ENCODE data around the gene C1orf232. TPM values are rescaled to one million over a fixed set of nuclear protein-coding genes. Genes with fewer than 3 reads are reported as not detected.

The C1orf232 gene
- polyA plus RNA-seq, 1 donor = not detected

DNA sequence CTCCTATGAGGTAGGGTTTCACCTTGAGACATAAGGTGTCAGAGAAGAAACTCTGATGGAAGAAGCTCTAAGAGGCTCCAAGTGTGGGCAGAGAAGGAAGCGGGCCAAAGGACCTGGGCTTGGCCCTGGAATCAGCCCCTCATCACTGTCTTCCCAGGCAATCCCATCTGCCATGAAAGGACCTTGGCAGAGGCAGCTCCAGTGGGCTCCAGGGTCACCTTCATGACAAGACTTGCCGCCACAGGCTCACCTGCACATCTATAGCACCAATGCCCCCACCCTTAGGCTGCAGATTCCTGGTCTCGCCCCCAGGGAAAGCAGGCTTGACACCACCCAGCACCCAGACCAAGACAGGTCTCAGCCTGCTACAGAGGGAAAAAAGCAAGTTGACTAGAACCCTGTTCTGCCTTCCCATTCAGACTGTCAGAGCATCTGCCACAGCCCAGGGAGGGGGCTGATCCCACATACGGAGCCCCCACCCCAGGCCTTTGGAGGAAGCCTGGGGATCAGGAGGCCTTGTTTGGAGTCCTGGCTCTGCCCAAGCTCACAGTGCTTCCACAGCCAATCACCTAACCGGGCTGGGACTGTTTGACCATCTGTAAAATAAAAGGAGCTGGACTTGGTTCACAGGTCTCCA is 10.4 kb downstream of the C1orf232 start:
- no peaks in the 10 kb centered on the region for H3K36me3 ChIP-seq (ENCODE audit: control insufficient read depth, insufficient read depth, low read length)
- H3K4me1 ChIP-seq (ENCODE audit: control insufficient read depth, insufficient read depth, low read length) = peaks cover 7% of the 10 kb centered on the region
- no peak overlapping the region for H3K27ac ChIP-seq (ENCODE audit: low read length)
- H3K4me3 ChIP-seq (ENCODE audit: low read length) = no peak overlapping the region
- no CpG with 5 or more reads among the region's 5 CpGs for WGBS (ENCODE audit: insufficient coverage, low lambda C conversion rate)
- H3K9me3 ChIP-seq (ENCODE audit: control insufficient read depth, low read depth, low read length) = peaks cover 5% of the 10 kb centered on the region
- H3K27me3 ChIP-seq (ENCODE audit: control insufficient read depth, insufficient read depth, low read length) = peaks cover 56% of the 10 kb centered on the region
- DNase-seq = no peak

- Histone ChIP-seq H3K27me3 (ENCODE audit: control insufficient read depth, insufficient read depth, low read length) (peaks cover 44% of the 10 kb centered on the region), H3K9me3 (ENCODE audit: control insufficient read depth, low read depth, low read length) (peaks cover 4% of the 10 kb centered on the region), H3K4me1 (ENCODE audit: control insufficient read depth, insufficient read depth, low read length) (peaks cover 7% of the 10 kb centered on the region), H3K4me3 (ENCODE audit: low read length) (no peak overlapping the region), H3K36me3 (ENCODE audit: control insufficient read depth, insufficient read depth, low read length) (no peaks in the 10 kb centered on the region), H3K27ac (ENCODE audit: low read length) (no peak overlapping the region)
- WGBS (ENCODE audit: insufficient coverage, low lambda C conversion rate) = 70% methylated on average over 2 of the region's 12 CpGs
- DNase-seq = no peak
Measured at GRCh38 chr1:26156285-26157038, 12.3 kb downstream of the C1orf232 start.

DNA sequence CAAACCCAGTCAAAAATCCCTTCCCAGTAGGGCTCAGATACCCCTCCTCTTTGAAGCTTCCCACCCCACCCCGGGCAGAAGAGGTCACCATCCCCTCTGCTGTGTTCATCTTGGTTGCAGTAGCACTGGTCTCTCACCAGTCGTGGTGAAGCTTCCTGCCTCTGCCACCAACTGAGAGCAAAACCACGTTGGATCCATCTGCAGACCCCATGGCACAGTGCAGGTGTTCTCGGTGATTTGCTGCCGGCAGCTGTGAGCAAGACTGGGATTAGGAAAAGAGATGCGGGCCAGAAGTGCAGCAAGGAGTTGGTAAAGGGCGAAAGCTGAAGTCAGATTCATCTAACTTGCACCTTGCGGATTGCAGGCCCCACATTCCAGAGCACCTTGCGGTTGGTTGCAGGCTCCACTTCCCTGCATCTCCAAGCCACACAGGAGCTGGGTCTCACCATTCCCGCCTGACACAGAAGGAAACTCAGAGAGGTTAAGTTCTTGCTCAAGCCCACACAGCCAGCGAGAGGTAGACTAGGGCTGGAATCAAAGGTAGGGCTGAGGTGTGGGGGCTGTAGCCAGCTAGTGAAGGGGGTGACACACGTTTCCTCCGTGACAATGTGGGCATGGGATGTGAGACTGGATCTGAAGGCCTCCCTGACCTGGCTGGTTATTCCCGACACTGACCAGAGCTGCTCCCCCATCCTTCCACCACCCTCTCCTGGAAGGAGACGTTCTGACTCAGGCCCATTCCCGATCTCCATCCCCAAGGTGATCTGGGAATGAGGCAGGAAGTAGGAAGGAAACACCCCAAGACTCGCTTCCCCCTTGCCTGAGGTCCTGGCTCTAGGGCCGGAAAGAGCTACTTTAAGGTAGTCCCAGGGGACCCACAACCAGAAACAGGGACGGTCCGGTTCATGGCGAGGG is 13.1 kb downstream of the C1orf232 start:
- WGBS (ENCODE audit: insufficient coverage, low lambda C conversion rate) = 80% methylated on average over 2 of the region's 21 CpGs

GRCh38 chr1:26154750-26155149 is 14.0 kb downstream of the C1orf232 start:
- Histone ChIP-seq H3K9me3 (ENCODE audit: control insufficient read depth, low read depth, low read length) (no peaks in the 10 kb centered on the region), H3K27ac (ENCODE audit: low read length) (no peak overlapping the region), H3K4me1 (ENCODE audit: control insufficient read depth, insufficient read depth, low read length) (no peaks in the 10 kb centered on the region), H3K36me3 (ENCODE audit: control insufficient read depth, insufficient read depth, low read length) (no peaks in the 10 kb centered on the region), H3K4me3 (ENCODE audit: low read length) (no peak overlapping the region), H3K27me3 (ENCODE audit: control insufficient read depth, insufficient read depth, low read length) (peaks cover 30% of the 10 kb centered on the region)
- no peak for DNase-seq
- 88% methylated on average over 1 of the region's 9 CpGs for WGBS (ENCODE audit: insufficient coverage, low lambda C conversion rate)

More for the DNA sequence above, 13.1 kb downstream of the C1orf232 start:
- Histone ChIP-seq H3K27me3 (ENCODE audit: control insufficient read depth, insufficient read depth, low read length) (peaks cover 36% of the 10 kb centered on the region), H3K27ac (ENCODE audit: low read length) (no peak overlapping the region), H3K9me3 (ENCODE audit: control insufficient read depth, low read depth, low read length) (no peaks in the 10 kb centered on the region), H3K4me1 (ENCODE audit: control insufficient read depth, insufficient read depth, low read length) (no peaks in the 10 kb centered on the region), H3K36me3 (ENCODE audit: control insufficient read depth, insufficient read depth, low read length) (no peaks in the 10 kb centered on the region), H3K4me3 (ENCODE audit: low read length) (no peak overlapping the region)
- no peak for DNase-seq

DNA sequence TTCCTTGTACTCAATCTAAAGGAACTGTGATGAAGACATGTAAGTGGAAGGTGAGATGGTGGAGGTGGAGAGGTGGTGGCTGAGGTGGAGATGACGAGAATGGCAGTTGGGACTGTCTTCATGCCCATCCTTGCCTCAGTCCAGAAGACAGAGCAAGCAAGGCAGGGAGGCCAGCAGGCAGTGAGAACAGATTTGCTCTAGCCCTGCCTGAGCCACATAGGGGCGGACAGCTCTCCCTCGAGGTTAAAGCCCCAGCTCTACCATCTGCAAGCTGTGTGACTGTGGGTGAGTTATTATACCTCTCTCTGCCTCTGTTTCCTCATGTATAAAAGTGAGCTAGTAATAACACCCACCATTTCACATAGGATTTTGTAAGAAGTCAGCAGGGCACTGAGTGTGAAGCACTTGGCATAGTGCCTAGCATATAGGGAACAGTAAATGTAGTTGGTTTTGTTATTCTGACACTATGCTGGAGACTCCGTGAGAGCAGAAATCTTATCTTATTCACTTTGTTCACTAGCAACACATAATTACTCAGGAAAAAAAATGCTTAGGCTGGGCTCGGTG is 14.7 kb downstream of the C1orf232 start:
- peaks cover 30% of the 10 kb centered on the region for H3K27me3 ChIP-seq (ENCODE audit: control insufficient read depth, insufficient read depth, low read length)
- H3K9me3 ChIP-seq (ENCODE audit: control insufficient read depth, low read depth, low read length) = no peaks in the 10 kb centered on the region
- H3K36me3 ChIP-seq (ENCODE audit: control insufficient read depth, insufficient read depth, low read length) = no peaks in the 10 kb centered on the region
- no peak overlapping the region for H3K27ac ChIP-seq (ENCODE audit: low read length)
- H3K4me1 ChIP-seq (ENCODE audit: control insufficient read depth, insufficient read depth, low read length) = no peaks in the 10 kb centered on the region
- no CpG with 5 or more reads among the region's 5 CpGs for WGBS (ENCODE audit: insufficient coverage, low lambda C conversion rate)
- no peak for DNase-seq
- H3K4me3 ChIP-seq (ENCODE audit: low read length) = no peak overlapping the region

DNA sequence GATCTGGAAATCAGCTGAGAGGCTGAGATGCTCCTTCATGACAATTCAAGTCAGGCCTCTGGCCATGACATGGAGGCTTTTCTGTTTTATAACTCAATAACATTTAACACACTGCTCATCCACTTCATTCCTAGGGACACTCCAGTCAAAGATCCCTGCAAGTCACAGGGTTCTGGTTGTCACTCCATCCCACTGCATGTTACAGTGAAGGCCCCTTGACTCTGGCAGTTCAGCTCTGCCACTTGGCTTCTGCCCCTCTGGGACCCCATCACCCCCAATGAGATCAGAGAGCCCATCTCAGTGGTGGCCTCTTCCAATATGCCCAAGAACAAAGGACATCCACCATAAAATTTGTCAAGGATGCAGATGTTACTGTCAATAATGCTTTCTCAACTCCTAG is 19.9 kb downstream of the C1orf232 start:
- no peak overlapping the region for H3K27ac ChIP-seq (ENCODE audit: low read length)
- no peak overlapping the region for H3K4me3 ChIP-seq (ENCODE audit: low read length)
- no peaks in the 10 kb centered on the region for H3K9me3 ChIP-seq (ENCODE audit: control insufficient read depth, low read depth, low read length)
- H3K36me3 ChIP-seq (ENCODE audit: control insufficient read depth, insufficient read depth, low read length) = no peaks in the 10 kb centered on the region
- H3K4me1 ChIP-seq (ENCODE audit: control insufficient read depth, insufficient read depth, low read length) = no peaks in the 10 kb centered on the region
- no peak for DNase-seq
- H3K27me3 ChIP-seq (ENCODE audit: control insufficient read depth, insufficient read depth, low read length) = peaks cover 4% of the 10 kb centered on the region

- no peak for DNase-seq
- no peaks in the 10 kb centered on the region for H3K36me3 ChIP-seq (ENCODE audit: control insufficient read depth, insufficient read depth, low read length)
- WGBS (ENCODE audit: insufficient coverage, low lambda C conversion rate) = no CpG with 5 or more reads among the region's 6 CpGs
Measured at GRCh38 chr1:26145960-26146294, 22.8 kb downstream of the C1orf232 start.

DNA sequence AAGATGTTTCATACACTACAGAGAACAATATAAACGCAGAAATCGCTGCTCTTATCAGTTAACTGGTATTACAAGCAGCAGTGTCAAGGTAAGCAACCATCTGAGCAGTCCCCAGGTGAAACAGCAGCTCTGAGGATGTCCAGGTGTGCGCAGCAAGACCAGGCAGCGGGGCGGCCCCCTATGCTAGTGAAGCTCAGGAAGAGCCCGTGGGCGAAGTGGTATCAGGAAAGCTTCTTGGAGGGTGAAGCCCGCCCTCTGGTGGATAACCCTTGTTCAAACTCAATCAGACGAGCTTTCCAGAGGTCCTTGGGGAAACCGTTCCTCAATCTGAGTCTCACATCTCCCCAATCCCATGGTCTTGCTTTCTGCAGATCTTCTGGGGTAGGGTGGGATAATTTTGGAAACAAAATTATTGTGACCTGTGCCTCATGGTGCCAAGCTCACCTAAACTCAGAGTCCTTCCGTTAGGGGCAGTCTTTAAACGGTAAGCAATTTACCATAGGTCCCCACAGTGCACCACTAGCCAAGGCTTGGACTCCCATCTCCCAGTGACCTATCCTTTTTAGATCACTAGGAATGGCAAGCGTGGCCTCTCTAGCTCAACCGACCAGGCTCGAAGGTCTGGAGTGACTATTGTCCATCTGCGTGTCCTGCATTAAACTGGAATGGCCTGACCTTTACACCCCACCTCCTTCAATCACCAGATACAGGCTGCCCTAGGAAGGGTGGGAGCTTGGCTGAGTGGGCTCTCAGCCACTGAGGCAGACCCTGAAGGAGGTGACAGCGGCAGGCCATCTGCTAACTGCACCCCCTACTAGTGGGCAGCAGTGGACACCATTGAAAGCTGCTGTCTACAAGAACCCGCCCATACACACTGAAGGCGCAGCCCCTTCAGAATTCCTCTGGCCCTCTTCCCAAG is 23.5 kb downstream of the C1orf232 start:
- H3K4me1 ChIP-seq (ENCODE audit: control insufficient read depth, insufficient read depth, low read length) = no peaks in the 10 kb centered on the region
- no peak overlapping the region for H3K4me3 ChIP-seq (ENCODE audit: low read length)
- WGBS (ENCODE audit: insufficient coverage, low lambda C conversion rate) = no CpG with 5 or more reads among the region's 19 CpGs
- H3K9me3 ChIP-seq (ENCODE audit: control insufficient read depth, low read depth, low read length) = no peaks in the 10 kb centered on the region
- H3K27ac ChIP-seq (ENCODE audit: low read length) = no peak overlapping the region
- no peaks in the 10 kb centered on the region for H3K27me3 ChIP-seq (ENCODE audit: control insufficient read depth, insufficient read depth, low read length)
- DNase-seq = peak; percentile 72 to 73
- H3K36me3 ChIP-seq (ENCODE audit: control insufficient read depth, insufficient read depth, low read length) = no peaks in the 10 kb centered on the region

More at GRCh38 chr1:26145960-26146294, 22.8 kb downstream of the C1orf232 start:
- H3K4me1 ChIP-seq (ENCODE audit: control insufficient read depth, insufficient read depth, low read length) = no peaks in the 10 kb centered on the region
- no peak overlapping the region for H3K27ac ChIP-seq (ENCODE audit: low read length)
- no peaks in the 10 kb centered on the region for H3K27me3 ChIP-seq (ENCODE audit: control insufficient read depth, insufficient read depth, low read length)
- H3K9me3 ChIP-seq (ENCODE audit: control insufficient read depth, low read depth, low read length) = no peaks in the 10 kb centered on the region
- H3K4me3 ChIP-seq (ENCODE audit: low read length) = no peak overlapping the region

- no peak overlapping the region for H3K4me3 ChIP-seq (ENCODE audit: low read length)
- 93% methylated on average over 2 of the region's 8 CpGs for WGBS (ENCODE audit: insufficient coverage, low lambda C conversion rate)
- H3K27ac ChIP-seq (ENCODE audit: low read length) = no peak overlapping the region
- H3K9me3 ChIP-seq (ENCODE audit: control insufficient read depth, low read depth, low read length) = no peaks in the 10 kb centered on the region
- no peaks in the 10 kb centered on the region for H3K36me3 ChIP-seq (ENCODE audit: control insufficient read depth, insufficient read depth, low read length)
- no peak for DNase-seq
- no peaks in the 10 kb centered on the region for H3K27me3 ChIP-seq (ENCODE audit: control insufficient read depth, insufficient read depth, low read length)
- H3K4me1 ChIP-seq (ENCODE audit: control insufficient read depth, insufficient read depth, low read length) = no peaks in the 10 kb centered on the region
Measured at GRCh38 chr1:26142159-26142558, 26.6 kb downstream of the C1orf232 start.

Measured in large intestine (tissue), 3 donors.